Activated CD4-positive, alpha-beta T cell treated with anti-CD3 and anti-CD28 coated beads, Interleukin-2, amount 50 U/mL, for 1 hour (primary cell): ENCODE data around the gene RABGAP1L.
"Not testable (repeated sequence)": the region's sequence is repeated elsewhere in the genome, so short reads cannot be mapped to it uniquely, and the experiment has no call there.

Experiments used
- DNase-seq: peaks from one replicate; pipeline ENCODE4 v3.0.0-alpha.2; 2020

Gene RABGAP1L

DNA sequence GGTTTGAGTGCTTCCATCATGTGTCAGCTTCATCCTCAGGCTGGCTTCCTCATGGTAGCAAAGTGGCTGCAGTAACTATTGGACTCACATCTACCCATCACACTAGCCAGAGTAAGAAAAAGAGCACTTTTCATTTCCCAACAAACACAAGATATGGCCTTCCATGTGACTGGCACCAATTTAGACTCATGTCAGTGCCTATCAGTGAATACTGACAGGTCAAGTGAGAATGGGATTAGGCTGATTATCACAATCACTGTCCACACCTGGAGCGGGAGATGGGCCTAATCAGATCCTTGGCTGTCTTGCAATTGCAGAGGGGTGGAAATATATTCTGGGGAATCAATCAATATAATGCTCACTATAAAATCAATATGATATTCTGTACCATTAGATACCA lies 2.9 kb upstream of the RABGAP1L start:
- DNase-seq: no peak

DNA sequence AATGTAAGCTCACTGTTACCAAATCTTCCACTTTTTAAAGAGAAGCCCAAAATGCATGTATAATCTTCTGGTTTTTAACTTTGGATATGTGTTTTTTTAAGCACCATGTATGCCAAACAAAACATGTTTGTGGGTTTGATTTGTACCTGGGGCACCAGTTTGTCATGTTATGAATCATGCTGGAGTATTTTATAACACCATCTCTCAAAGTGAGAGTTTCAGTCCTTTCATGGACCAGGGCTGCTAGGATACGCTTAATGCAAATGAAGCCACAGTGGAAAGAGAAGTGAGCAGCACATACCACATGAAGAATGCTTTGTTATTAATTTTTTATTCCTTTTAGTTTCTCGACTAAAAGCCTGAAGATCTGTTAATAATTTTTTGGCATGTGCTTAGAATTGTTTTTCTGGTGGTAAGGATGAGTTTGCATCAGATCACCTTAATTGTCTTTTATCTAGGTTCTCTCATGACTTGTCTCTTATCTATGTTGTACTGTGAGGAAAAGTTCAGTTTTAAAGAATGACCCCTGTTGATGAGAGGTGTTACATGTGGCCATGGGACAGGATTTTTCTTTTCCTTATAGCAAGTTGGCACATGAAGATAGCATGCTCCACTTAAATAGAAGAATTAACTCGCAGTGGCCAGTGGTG lies 2.0 kb upstream of the RABGAP1L start:
- DNase-seq: no peak

DNA sequence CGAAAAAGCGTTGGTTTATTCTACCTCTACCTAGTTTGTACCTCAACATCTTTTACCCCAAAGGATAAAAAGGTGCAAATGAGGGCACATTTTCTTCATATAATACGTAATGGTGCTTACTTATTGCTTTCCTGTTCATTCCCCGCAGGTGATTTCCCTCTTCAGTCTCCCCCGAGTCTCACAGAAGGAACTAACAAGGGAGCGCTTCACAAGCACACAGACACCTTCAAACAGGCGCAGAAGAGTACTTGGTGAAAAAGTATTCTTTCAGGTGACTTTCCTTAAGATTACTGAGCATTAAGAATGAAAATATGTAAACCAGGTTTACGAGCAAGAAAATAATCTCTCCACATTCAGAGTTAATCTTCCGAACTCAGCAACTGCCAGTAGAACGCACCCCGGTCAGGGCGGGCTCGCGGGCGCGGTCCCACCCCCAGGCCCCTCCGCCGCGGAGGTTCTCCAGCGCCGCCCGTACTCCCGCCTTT lies 511 bp upstream of the RABGAP1L start:
- no peak for DNase-seq

DNA sequence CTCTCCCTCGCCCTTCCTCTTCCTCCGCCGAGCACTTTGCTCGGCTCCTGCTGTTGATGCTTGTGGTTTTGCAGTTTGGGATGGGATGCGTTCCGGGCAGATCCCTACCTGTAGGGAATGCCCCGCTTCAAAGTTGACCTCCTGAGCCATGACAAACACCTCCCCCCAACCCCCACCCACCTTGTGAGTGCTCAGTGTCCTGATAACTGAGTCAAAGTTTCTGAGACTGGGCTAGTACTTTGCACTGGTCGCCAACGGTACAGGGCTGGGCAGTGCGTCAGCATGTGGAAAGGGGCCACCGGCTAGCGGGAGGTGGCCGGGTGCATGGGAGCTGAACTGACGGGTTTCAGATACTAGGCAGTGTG lies 771 bp downstream of the RABGAP1L start:
- DNase-seq: peak; percentile 10

DNA sequence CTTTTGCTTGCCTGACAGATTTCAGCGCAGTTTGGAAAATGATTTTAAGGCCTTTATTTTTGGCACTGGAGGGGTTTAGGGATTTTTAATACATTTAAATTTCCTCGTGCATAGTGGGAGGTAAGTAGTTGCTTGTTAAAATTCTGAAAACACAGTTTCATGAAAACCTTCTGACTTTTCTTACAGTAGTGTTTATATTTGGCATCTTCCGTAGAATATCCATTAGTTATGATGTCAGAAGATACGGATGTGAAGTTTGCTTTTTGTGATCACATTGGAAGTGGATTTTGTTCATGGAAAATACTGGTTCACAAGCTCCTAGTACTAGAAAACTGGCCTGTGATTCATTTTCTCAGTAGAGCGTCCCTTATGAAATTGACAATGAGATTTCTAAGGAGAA lies 1.3 kb downstream of the RABGAP1L start:
- DNase-seq: no peak

DNA sequence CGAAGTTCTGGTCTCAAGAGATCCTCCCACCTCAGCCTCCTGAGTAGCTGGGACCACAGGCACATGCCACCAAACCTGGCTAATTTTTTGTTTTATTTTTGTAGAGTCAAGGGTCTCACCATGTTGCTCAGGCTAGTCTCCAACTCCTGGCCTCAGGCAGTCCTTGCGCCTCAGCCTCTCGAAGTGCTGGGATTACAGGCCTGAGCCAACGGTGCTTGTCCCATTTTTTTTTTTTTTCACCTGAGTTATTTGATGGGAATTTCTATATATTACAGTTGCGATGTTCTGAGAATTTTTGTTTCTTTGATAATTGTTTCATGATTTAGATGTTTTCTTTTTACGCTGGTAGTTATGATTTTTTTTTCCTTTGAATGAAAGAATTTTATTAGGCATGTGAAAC lies 2.5 kb downstream of the RABGAP1L start:
- DNase-seq: no peak

DNA sequence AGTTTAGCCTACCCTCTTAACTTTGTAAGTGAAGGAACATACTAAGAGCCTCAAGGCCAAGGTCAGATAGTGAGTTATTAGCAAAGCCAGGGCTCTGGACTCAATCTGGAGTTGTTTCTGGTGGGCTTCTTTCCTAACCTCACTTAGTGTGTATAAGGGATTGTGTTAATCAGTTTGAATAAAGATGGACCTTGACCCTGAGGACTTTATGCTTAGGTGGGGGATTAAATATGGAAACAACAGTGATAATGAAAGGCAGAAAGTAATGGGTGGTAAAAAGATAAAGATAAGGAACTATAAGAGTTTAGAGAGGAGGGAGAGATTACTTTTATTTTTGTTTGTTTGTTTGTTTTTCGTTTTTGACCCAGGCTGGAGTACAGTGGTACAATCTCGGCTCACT lies 5.5 kb downstream of the RABGAP1L start:
- DNase-seq: no peak

DNA sequence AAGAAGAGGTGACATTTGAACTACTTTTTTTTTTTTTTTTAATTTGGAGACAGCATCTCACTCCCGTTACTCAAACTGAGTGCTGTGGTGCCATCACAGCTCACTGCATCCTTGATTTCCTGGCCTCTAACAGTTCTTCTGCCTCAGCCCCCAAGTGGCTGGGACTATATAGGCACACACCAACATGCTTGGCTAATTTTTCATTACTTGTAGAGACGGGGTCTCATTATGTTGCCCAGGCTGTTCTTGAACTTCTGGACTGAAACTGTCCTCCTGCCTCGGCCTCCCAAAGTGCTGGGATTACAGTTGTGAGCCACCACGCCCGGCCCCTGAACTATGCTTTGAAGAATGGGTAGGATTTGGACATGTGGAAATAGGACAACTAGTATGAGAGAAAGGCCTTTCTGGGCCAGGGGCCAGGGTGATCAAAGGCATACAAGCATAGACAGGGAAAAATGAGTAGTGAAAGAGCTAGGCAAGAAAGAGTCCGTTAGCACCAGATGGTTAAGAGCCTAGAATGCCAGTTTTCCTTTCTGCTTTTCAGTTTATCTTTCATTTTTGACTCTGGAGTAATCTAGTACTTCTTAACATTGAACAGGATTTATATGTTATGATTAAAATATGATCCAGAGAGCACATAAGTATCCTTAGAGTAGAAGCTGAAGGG lies 6.3 kb downstream of the RABGAP1L start:
- no peak for DNase-seq

DNA sequence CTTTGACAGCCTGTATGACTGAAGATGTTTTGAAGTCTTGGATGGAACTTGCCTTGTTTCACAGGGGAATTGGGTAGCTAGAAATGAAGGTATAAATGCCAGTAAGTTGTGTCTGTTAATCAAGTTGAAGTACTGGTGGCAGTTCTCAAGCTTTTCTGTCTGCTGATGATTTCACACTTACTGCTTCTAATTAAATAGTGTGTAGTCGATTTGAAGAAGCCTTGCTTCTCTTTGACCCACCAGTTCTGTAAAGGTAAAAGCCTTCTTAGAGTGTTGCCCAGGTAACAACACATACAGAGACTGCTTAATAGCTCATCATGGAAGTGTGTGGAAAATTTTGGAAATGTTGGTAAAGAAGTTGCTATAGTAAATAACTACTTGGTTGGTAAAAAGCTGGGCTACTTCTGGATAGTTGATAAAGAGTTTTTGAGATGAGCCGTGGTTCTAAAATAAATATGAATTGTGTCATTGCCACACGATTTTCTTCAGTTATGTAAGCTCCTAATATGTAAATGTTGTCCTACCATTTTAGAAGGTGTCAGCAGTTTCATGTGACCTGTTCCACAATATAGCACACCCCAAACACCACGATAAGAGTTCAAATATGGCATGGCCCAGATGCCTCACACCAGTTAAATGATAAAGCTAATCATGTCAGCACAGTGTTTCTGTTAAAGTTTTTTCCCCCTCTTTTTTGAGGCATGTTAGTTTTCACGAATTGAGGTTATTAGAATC lies 7.4 kb downstream of the RABGAP1L start:
- DNase-seq: no peak

DNA sequence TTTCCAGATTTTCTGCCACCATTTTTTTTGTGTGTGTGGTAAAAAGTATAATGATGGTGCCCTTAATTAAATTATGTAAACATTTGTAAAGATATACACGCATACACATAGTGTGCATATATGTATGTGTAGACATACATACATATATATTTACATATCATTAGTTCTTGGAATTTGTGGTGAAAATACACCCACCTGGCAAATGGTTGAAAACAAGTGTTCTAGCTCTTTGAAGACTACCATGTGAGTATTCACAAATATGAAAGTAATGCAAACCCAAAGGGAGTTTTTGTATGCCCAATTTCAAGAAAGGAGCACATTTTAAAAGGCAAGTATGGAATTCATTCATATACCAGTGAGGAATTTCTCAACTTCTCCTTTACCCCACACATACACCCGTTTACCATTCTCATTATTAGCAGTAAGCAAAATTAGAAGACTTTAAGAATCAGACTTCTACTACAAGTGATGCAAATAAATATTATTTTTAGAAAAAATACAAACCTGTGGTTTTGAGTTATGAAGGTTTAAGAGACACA lies 8.0 kb downstream of the RABGAP1L start:
- no peak for DNase-seq

DNA sequence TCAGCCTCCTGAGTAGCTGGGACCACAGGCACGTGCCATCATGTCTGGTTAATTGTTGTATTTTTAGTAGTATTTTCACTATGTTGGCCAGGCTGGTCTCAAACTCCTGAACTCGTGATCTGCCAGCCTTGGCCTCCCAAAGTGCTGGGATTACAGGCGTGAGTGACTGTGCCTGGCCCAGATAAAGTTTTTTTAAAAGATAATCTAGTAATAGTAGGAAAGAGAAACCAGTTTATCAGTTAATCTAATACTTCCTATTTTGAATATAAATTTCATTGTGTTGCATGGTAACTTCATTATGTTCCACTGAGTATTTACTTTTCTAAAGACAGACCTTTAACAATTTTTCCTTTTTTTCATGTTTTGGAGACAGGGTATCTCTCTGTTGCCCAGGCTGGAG lies 10.0 kb downstream of the RABGAP1L start:
- DNase-seq: no peak

DNA sequence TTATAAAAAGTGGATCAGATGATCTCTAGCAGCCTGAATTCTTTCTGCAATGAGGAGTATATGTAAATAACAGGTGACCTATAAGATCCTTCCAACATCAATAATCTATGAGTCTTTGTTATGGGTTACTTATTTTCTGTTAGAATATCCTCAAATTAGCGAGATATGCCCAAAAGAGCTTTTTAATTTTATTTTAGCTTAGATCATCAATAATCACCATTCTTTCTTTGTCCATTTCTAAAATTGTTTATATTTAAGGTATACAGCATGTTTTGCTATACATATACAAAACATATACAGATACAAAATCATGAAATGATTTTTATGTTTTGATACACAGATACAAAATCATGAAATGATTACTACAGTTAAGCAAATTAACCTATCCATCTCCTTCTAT lies 11.8 kb downstream of the RABGAP1L start:
- no peak for DNase-seq

DNA sequence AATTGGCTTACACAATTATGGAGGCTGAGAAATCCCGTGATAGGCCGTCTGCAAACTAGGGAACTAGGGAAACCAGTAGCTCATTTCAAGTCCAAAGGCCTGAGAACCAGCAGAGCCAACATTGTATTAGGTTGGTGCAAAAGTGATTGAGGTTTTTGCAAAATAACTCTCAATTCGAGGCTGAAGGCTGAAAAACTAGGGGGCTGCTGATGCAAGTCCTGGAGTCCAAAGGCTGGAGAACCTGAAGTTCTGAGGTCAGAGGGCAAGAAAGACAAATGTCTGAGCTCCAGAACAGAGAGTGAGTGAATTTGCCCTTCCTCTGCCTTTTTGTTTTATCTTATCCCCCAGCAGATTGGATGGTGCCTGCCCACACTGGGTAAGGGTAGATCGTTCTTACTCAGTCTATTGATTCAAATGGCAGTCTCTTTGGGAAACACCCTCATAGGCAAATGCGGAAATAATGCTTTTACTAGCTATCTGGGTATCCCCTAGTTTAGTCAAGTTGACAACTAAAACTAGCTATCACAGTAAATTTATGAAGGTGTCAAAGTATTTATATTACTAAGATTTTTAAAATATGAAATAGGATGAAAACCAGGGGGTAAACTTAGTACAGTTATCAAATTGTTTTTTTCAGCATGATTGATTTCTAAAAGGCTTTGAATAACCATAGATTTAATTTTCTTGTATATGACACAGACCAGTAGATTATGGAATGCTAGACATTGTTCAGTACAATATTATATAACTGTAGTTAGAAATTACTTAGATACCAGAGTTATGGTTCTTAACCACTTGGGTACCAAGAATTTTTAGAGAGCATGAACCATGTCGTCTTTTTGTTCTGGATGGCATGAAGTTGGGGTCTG lies 15.4 kb downstream of the RABGAP1L start:
- no peak for DNase-seq

DNA sequence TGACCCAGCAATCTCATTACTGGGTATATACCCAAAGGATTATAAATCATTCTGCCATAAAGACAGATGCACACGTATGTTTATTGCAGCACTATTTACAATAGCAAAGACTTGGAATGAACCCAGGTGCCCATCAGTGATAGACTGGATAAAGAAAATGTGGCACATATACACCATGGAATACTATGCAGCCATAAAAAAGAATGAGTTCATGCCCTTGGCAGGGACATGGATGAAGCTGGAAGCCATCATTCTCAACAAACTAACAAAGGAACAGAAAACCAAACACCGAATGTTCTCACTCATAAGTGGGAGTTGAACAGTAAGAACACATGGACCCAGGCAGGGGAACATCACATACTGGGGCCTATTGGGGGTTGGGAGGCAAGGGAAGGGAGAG lies 19.1 kb downstream of the RABGAP1L start:
- not testable (repeated sequence) for DNase-seq

DNA sequence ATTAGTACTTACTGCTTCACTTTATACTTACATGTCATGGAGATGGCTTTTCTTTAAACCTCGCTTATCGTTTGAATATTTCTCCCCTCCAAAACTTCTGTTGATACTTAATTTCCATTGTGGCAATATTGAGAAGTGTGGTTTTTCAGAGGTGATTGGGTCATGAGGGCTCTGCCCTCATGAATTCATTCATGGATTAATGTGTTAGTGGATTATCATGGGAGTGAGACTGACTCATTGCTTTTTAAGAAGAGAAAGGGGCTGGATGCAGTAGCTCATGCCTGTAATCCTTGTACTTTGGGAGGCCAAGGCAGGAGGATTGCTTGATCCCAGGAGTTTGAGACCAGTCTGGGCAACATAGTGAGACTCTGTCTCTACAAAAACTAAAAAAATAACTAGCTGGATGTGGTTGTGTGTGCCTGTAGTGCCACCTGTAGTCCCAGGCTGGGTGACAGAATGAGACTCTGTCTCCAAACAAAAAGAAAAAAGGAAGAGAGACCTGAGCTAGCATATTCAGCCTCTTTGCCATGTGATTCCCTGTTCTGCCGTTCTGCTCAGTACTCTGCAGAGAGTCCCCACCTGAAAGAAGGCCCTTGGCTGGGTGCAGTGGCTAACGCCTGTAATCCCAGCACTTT lies 30.2 kb downstream of the RABGAP1L start:
- DNase-seq: no peak

DNA sequence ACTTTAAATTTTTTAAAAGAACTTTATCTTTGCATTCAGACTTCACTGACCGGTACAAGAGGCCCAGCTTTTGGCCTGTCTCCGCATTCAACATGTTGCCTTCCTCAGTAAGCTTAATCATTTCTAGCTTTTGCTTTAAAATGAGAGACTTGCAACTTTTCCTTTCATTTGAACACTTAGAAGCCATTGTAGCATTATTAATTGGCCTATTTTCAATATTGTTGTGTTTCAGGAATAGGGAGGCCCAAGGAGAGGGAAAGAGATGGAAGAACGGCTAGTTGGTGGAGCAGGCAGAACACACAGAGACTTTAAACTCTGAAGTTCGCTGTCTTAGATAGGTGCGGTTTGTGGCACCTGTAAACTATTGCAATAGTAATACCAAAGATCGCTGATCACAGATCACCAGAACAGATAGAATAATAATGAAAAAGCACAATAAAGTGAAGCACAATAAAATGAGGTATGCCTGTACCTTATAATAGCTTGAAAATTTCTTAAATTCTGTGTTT lies 31.4 kb downstream of the RABGAP1L start:
- DNase-seq: no peak

DNA sequence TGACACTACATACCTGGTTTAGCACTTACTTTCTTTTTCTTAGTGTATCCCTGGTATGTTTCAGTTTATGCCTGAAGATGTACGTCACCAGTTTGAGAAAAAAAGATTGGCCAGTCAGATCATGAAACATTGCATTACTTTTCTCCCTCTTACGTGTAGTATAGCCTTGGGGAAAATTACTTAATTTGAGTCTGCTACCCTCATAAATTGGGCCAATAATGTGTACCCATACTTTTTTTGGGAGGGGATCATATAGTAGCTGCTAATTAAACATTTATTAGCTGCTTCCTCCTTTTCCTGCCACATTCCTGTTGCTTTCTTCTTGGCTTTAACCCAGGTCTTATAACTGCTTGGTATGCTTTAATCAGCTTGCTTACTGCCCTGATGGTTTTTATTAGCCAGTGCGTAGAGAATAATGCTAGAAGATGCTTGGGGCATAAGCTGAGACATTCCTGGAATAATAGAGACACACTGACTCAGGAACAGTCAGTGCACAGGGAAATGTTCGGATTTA lies 32.1 kb downstream of the RABGAP1L start:
- no peak for DNase-seq

DNA sequence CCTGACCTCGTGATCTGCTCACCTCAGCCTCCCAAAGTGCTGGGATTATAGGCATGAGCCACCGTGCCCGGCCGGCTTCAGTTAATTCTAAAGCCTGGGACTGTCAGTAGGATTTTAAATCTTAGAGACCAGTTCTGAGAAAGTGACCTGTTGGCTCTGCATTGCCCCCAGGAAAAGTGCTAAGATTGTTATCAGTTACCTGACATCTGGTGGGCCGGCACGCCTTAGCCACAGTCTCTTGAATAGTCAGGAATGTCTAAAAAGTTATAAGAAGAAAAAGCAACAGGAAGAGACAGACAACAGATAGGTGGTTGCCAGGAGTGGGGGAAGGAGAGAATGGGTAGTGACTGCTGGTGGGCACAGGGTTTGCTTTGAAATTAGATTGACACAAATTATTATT lies 35.1 kb downstream of the RABGAP1L start:
- DNase-seq: no peak

DNA sequence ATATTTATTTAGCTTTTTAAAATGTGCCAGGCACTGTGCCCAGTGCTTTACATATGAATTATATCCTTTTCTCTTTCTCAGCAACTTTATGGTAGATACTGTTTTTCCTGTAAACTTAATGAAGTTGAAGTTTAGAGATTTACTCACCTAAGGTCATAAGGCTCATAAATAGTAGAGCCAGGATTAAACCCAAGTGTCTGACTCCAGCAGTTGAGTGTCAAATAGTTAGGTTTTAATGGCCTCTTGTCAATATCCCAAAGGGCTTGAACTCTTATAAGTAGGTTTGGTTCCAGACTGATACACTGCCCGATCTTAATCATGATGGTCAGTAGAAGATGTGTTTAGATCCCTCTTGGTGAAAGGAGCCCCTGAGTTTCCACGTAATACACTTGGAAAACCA lies 37.8 kb downstream of the RABGAP1L start:
- DNase-seq: no peak

DNA sequence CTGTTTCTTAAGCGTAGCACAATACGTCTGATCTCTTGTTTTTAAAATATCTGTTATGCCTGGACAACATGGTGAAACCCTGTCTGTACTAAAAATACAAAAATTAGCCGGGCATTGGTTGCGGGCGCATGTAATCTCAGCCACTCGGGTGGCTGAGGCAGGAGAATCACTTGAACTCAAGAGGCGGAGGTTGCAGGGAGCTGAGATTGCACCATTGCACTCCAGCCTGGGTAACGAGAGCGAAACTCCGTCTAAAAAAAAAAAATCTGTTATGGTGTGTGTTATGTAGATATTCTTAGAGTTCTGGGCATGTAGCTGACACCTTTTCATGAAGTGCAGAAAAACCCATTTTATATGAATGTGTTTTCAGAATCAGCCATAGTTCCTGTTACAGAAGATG lies 38.2 kb downstream of the RABGAP1L start:
- DNase-seq: no peak

DNA sequence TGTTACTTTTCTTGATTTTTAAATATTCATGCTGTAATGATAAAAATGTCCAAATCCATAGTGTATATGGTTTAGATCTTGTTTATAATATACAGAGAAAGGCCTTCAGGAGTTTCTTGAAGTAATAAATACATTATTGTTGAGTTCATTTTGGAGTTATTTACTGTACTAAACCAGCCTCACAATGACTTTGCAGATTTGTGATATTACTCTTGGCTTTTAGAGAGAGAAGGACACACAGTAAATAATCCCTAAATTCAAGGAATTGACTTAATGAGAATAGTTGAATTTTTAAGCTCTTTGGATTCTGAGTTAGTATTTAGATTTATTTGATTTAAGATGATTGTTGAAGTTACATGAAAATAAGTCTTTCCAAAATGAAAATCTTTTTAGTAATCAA lies 38.9 kb downstream of the RABGAP1L start:
- no peak for DNase-seq

DNA sequence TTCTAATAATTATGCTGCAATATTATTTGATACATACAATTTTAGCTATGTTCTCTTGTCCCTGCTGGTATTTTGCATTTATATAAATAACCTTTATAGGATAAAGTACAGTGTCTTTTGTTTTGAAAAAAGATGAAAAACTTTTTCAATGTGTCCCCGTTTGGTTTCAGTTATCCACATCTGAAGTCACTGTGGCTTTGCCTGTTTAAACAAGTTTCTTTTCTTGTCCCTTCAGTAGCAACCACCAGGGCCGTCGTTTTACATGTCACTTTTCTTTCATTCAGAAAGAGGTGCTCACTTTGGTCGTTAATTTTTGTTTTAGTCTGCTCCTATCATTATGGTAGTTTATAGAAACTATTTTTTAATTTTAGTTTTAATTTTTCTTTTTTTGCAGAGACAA lies 41.4 kb downstream of the RABGAP1L start:
- no peak for DNase-seq
